ENCODE data around the gene SLC24A4.

SLC24A4 gene

GRCh38 chr14:92369097-92369496 lies 46.1 kb downstream of the SLC24A4 start:
- TF ChIP-seq CTCF (conservative IDR thresholded peaks at IDR 0.05) = no peak
- no peak overlapping the region for H3K27ac ChIP-seq

- H3K27ac ChIP-seq = no peak overlapping the region
- TF ChIP-seq CTCF (conservative IDR thresholded peaks at IDR 0.05) = no peak
Measured at GRCh38 chr14:92372230-92372629, 49.3 kb downstream of the SLC24A4 start.

GRCh38 chr14:92373336-92373735 lies 50.4 kb downstream of the SLC24A4 start:
- no peak overlapping the region for H3K27ac ChIP-seq
- no peak for TF ChIP-seq CTCF (conservative IDR thresholded peaks at IDR 0.05)

GRCh38 chr14:92380131-92380530 lies 57.2 kb downstream of the SLC24A4 start:
- TF ChIP-seq CTCF (conservative IDR thresholded peaks at IDR 0.05) = no peak
- H3K27ac ChIP-seq = no peak overlapping the region

- H3K27ac ChIP-seq = no peak overlapping the region
- TF ChIP-seq CTCF (conservative IDR thresholded peaks at IDR 0.05) = no peak
Measured at GRCh38 chr14:92380582-92380981, 57.6 kb downstream of the SLC24A4 start.

- TF ChIP-seq CTCF (conservative IDR thresholded peaks at IDR 0.05) = peak; percentile 92
- no peak overlapping the region for H3K27ac ChIP-seq
Measured at GRCh38 chr14:92382677-92383076, 59.7 kb downstream of the SLC24A4 start.

GRCh38 chr14:92383805-92384204 lies 60.8 kb downstream of the SLC24A4 start:
- H3K27ac ChIP-seq = no peak overlapping the region
- TF ChIP-seq CTCF (conservative IDR thresholded peaks at IDR 0.05) = no peak
